Neuronal stem cell (in vitro differentiated cells): Measurements from ENCODE around the gene MSH5.
A peak's percentile ranks its signal among the peaks of the same experiment; 100 is the strongest.
"Not testable (repeated sequence)": the region's sequence is repeated elsewhere in the genome, so short reads cannot be mapped to it uniquely, and the experiment has no call there.

Source experiments
- DNase-seq: peaks from one replicate; pipeline ENCODE4 v3.0.0-alpha.2; 2013; ENCODE audit warnings: low spot score
- H2AFZ ChIP-seq: one replicate; pipeline ENCODE4 v1.6.1; 2013; ENCODE audit warnings: mild to moderate bottlenecking, low read length, inconsistent platforms
- H2AK5ac ChIP-seq: 2 replicates; pipeline ENCODE4 v1.6.1; 2013; ENCODE audit warnings: low read depth, mild to moderate bottlenecking, inconsistent platforms, low read length, moderate library complexity, mixed read lengths
- H2BK120ac ChIP-seq: 2 replicates; pipeline ENCODE4 v1.6.1; 2013; ENCODE audit warnings: low read depth, mild to moderate bottlenecking, inconsistent platforms, low read length, moderate library complexity, mixed read lengths
- H2BK12ac ChIP-seq: one replicate; pipeline ENCODE4 v1.6.1; 2013; ENCODE audit warnings: low read length, inconsistent platforms
- H2BK15ac ChIP-seq: 2 replicates; pipeline ENCODE4 v1.6.1; 2013; ENCODE audit warnings: mild to moderate bottlenecking, low read length, inconsistent platforms, mixed read lengths
- H2BK5ac ChIP-seq: one replicate; pipeline ENCODE4 v1.6.1; 2013; ENCODE audit warnings: inconsistent platforms, mild to moderate bottlenecking, low read length, moderate library complexity
- H3K14ac ChIP-seq: one replicate; pipeline ENCODE4 v1.6.1; 2013; ENCODE audit warnings: low read length, inconsistent platforms
- H3K18ac ChIP-seq: 2 replicates; pipeline ENCODE4 v1.6.1; 2013; ENCODE audit warnings: low read length, inconsistent platforms
- H3K23ac ChIP-seq: 2 replicates; pipeline ENCODE4 v1.6.1; 2013; ENCODE audit warnings: low read depth, mild to moderate bottlenecking, mixed read lengths, low read length, inconsistent platforms; ENCODE audit not compliant: poor library complexity
- H3K27ac ChIP-seq: replicated peaks from 3 replicates; pipeline ENCODE4 v1.5.1; 2013; ENCODE audit warnings: low read length, inconsistent platforms
- H3K27me3 ChIP-seq, 3 experiments: 2 replicates each; pipeline ENCODE4 v1.6.1; 2013; ENCODE audit warnings: low read length in 3 of 3, mild to moderate bottlenecking in 2 of 3, inconsistent platforms in 1 of 3, low read depth in 1 of 3, mixed read lengths in 1 of 3, moderate library complexity in 1 of 3; ENCODE audit not compliant: control insufficient read depth in 3 of 3, insufficient read depth in 3 of 3
- H3K36me3 ChIP-seq, 2 donors: replicated peaks in 1 of 2; 2 replicates each; pipeline ENCODE4 v1.6.1; 2013; ENCODE audit warnings: low read length in 2 of 2; ENCODE audit not compliant: control insufficient read depth in 2 of 2, insufficient read depth in 2 of 2
- H3K4ac ChIP-seq: 2 replicates; pipeline ENCODE4 v1.6.1; 2013; ENCODE audit warnings: inconsistent platforms, mild to moderate bottlenecking, low read length, moderate library complexity
- H3K4me1 ChIP-seq, 2 donors: 1 replicate in 1 of 2; 2 replicates in 1 of 2; pipeline ENCODE4 v1.6.1; 2013; ENCODE audit warnings: low read length in 2 of 2, low read depth in 1 of 2; ENCODE audit not compliant: control insufficient read depth in 2 of 2, insufficient read depth in 1 of 2
- H3K4me2 ChIP-seq: one replicate; pipeline ENCODE4 v1.6.1; 2013; ENCODE audit warnings: mild to moderate bottlenecking, low read length, inconsistent platforms; ENCODE audit not compliant: insufficient read depth, poor library complexity, severe bottlenecking
- H3K4me3 ChIP-seq, 2 donors: 2 replicates each; pipeline ENCODE4 v1.5.1; 2013; ENCODE audit warnings: low read length in 2 of 2, mild to moderate bottlenecking in 2 of 2, inconsistent platforms in 1 of 2, moderate library complexity in 1 of 2
- H3K79me1 ChIP-seq: one replicate; pipeline ENCODE4 v1.6.1; 2013; ENCODE audit warnings: low read depth, mild to moderate bottlenecking, inconsistent platforms, low read length, moderate library complexity
- H3K9ac ChIP-seq: one replicate; pipeline ENCODE4 v1.6.1; 2013; ENCODE audit warnings: mild to moderate bottlenecking, low read depth, low read length, inconsistent platforms; ENCODE audit not compliant: poor library complexity
- H3K9me3 ChIP-seq, 2 donors: replicated peaks in 1 of 2; 2 replicates each; pipeline versions ENCODE3 to v1.6.1; 2013; ENCODE audit warnings: low read length in 2 of 2, mild to moderate bottlenecking in 2 of 2, inconsistent platforms in 1 of 2, low read depth in 1 of 2, mixed read lengths in 1 of 2, moderate library complexity in 1 of 2; ENCODE audit not compliant: control insufficient read depth in 2 of 2, insufficient read depth in 1 of 2
- H4K8ac ChIP-seq: one replicate; pipeline ENCODE4 v1.6.1; 2013; ENCODE audit warnings: low read depth, mild to moderate bottlenecking, inconsistent platforms, low read length, moderate library complexity
- H4K91ac ChIP-seq: one replicate; pipeline ENCODE4 v1.6.1; 2013; ENCODE audit warnings: low read length, low read depth, mild to moderate bottlenecking, inconsistent platforms; ENCODE audit not compliant: poor library complexity
- WGBS, 2 donors: extraction: QIAGEN DNeasy Blood & Tissue Kit; methylation state at CpG; one replicate each; pipeline ENCODE4 v1.1.7; 2013; ENCODE audit warnings: missing lambda C conversion rate in 2 of 2, mixed read lengths in 1 of 2; ENCODE audit not compliant: insufficient read length in 2 of 2, insufficient replicate concordance in 1 of 2; ENCODE audit errors: extremely low coverage in 2 of 2; 5-methylcytosine and 5-hydroxymethylcytosine counted together

The MSH5 gene

DNA sequence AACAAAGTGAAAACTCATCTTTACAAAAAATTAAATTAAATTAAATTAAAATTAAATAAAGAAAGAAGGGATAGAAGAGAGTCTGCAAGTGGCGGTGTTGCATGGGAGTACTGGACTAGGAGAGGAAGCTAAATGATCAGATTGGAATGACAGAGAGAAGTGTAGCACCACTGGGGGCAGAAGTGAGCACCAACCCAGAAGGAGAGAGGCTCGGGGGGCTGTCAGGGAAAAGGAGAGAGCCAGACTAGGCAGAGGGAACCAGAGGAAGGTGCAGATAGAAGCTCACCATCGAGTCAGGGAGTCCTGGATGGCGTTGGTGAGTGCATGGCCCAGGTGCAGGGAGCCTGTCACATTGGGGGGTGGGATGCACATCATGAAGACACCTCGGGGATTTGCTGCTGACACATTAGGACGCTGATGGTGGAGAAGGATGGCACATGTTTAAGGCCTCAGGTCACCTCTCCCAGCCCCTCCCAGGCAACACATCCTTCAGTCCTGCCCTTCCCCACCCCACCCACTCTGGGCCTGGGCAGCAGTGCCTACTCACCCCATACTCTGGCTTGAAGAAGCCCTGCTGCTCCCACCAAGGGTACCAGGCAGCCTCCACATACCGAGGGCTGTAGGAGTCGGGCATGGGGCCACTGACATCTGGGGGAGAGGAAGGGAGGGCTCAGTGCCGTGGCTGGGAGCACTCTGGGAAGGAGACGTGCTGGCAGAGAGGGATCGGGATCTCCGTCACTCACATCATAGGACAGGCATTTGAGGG lies 51.7 kb downstream of the MSH5 start:
- Histone ChIP-seq H3K4me2 (no peak overlapping the region), H3K36me3 (peaks cover 15 to 59% of the 10 kb centered on the region in 2 donors), H3K14ac (no peak overlapping the region), H2BK15ac (no peak overlapping the region), H2BK5ac (no peak overlapping the region), H3K27me3 (no peaks in the 10 kb centered on the region), H2AK5ac (peak overlapping the region; percentile 11), H3K9me3 (no peaks in the 10 kb centered on the region), H3K4me1 (peaks cover 2 to 5% of the 10 kb centered on the region in 2 donors), H2AFZ (no peak overlapping the region), H2BK120ac (no peak overlapping the region), H3K4me3 (peak overlapping the region in 1 of 2 donors; percentile 5), H4K8ac (no peak overlapping the region), H3K9ac (no peak overlapping the region), H3K79me1 (no peaks in the 10 kb centered on the region), H3K23ac (no peak overlapping the region), H3K27ac (no peak overlapping the region), H2BK12ac (no peak overlapping the region), H4K91ac (no peak overlapping the region), H3K4ac (no peak overlapping the region), H3K18ac (no peak overlapping the region)
- WGBS, 2 donors = 100% methylated on average over 1 of the region's 12 CpGs; no CpG with 5 or more reads in 1 of the 2 donors
- DNase-seq = peak; percentile 55

DNA sequence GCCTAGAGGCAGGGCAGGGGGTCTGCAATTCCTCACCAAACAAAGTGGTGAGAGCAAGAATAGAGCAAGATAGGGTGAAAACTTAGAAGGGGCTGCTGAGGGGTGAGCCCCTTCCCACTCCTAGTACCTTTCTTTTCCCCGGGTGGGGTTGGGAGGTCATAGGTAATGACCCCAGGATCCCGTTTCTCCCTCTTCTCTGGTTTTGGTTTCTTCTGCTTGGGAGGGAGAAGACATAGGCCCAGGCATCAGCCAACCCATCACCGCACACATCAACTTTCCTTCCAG lies 52.2 kb downstream of the MSH5 start:
- Histone ChIP-seq H3K27me3 (no peaks in the 10 kb centered on the region), H3K4me1 (peaks cover 2 to 5% of the 10 kb centered on the region in 2 donors), H3K9ac (no peak overlapping the region), H2BK5ac (no peak overlapping the region), H4K8ac (no peak overlapping the region), H2BK15ac (no peak overlapping the region), H2AFZ (no peak overlapping the region), H3K27ac (no peak overlapping the region), H3K9me3 (no peaks in the 10 kb centered on the region), H3K36me3 (peaks cover 15 to 59% of the 10 kb centered on the region in 2 donors), H3K4ac (no peak overlapping the region), H2AK5ac (no peak overlapping the region), H2BK12ac (no peak overlapping the region), H3K4me2 (no peak overlapping the region), H2BK120ac (no peak overlapping the region), H3K23ac (no peak overlapping the region), H3K14ac (no peak overlapping the region), H3K4me3 (no peak overlapping the region), H3K79me1 (no peaks in the 10 kb centered on the region), H4K91ac (no peak overlapping the region), H3K18ac (no peak overlapping the region)
- no peak for DNase-seq
- WGBS, 2 donors = no CpG with 5 or more reads among the region's 3 CpGs

DNA sequence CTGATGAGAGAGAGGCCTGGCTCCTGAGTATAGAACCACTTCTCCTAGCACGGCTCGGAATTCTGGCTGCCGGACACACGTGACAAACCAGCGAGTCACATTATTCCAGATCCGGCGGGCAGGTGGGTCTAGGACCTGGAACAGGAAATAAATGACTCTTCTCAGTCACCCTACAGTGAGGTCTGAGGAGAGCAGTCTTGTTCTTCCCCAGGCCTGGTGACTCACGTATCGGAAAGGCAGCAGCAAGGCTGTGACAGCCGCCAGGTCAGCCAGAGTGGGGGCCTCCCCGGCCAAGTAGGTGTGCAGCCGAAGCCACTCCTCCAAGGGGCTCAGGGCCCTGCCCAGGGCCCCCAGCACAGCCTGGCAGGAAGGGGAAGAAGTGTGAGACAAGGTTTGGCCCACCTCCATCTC lies 53.0 kb downstream of the MSH5 start:
- Histone ChIP-seq H3K23ac (no peak overlapping the region), H3K27ac (no peak overlapping the region), H3K14ac (no peak overlapping the region), H2BK5ac (no peak overlapping the region), H3K18ac (no peak overlapping the region), H3K36me3 (peaks cover 18 to 63% of the 10 kb centered on the region in 2 donors), H3K4me1 (peaks cover 2 to 5% of the 10 kb centered on the region in 2 donors), H4K91ac (no peak overlapping the region), H3K4ac (no peak overlapping the region), H2BK15ac (no peak overlapping the region), H3K4me3 (no peak overlapping the region), H3K9me3 (no peaks in the 10 kb centered on the region), H3K27me3 (no peaks in the 10 kb centered on the region), H2BK120ac (no peak overlapping the region), H3K4me2 (no peak overlapping the region), H3K9ac (no peak overlapping the region), H4K8ac (no peak overlapping the region), H2AFZ (no peak overlapping the region), H2AK5ac (no peak overlapping the region), H3K79me1 (no peaks in the 10 kb centered on the region), H2BK12ac (no peak overlapping the region)
- no CpG with 5 or more reads among the region's 12 CpGs for WGBS, 2 donors
- no peak for DNase-seq

DNA sequence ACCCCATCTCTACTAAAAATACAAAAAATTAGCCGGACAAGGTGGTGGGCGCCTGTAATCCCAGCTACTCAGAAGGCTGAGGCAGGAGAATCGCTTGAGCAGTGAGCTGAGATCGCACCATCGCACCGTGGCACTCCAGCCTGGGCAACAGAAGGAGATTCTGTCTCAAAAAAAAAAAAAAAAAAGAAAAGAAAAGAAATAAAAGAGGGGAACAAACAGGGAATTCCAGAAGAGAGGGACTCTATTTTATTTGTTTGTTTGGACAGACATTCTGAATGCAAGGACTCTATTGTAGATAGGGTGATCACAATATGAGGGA lies 54.1 kb downstream of the MSH5 start:
- not testable (repeated sequence) for DNase-seq, H2BK12ac ChIP-seq, H2BK15ac ChIP-seq, H2BK120ac ChIP-seq, H3K23ac ChIP-seq, H3K18ac ChIP-seq, H4K91ac ChIP-seq, H3K14ac ChIP-seq, H3K27me3 ChIP-seq, H2AK5ac ChIP-seq, H3K4me1 ChIP-seq, H3K27ac ChIP-seq, H3K79me1 ChIP-seq, H2AFZ ChIP-seq, H4K8ac ChIP-seq, H2BK5ac ChIP-seq, H3K4ac ChIP-seq, H3K9ac ChIP-seq, H3K9me3 ChIP-seq
- peak overlapping the region; percentile 34 for H3K4me2 ChIP-seq
- peak overlapping the region in 1 of 2 donors; percentile 77 for H3K4me3 ChIP-seq
- no CpG with 5 or more reads among the region's 6 CpGs for WGBS, 2 donors
- peaks cover 22 to 68% of the 10 kb centered on the region in 2 donors for H3K36me3 ChIP-seq
